GM12878 (cell line): Measurements from ENCODE around the gene GPR179. TPM values are rescaled to one million over a fixed set of nuclear protein-coding genes. Genes with fewer than 3 reads are reported as not detected.

Experiments
- ATAC-seq: fragments of 200-7000 bp; cut with Tn5 transposase; 3 replicates; pipeline ENCODE4 v1.9.1; 2020; ENCODE audit warnings: mild to moderate bottlenecking, moderate library complexity
- BruUV-seq: library from RNA; stranded (reverse); fragments of 400-500 nt; replicated peaks from 2 replicates; lab custom pipeline; 2021; lab: Mats Ljungman, UMichigan
- CTCF ChIA-PET: fragments of 300-600 bp; sonication (Branson Sonifier 250); formaldehyde crosslinking; extraction: SDS; loops from one replicate; lab custom pipeline; 2021; ENCODE audit warnings: inconsistent platforms; lab: Yijun Ruan, JAX
- POLR2A ChIA-PET: fragments of 350-600 bp; formaldehyde crosslinking; extraction: SDS; loops from one replicate; lab custom pipeline; 2021; ENCODE audit warnings: inconsistent platforms; lab: Charles Lee
- RAD21 ChIA-PET: fragments of 300-600 bp; sonication (Branson Sonifier 250); formaldehyde crosslinking; loops from one replicate; lab custom pipeline; 2023; ENCODE audit warnings: antibody characterized with exemption; ENCODE audit not compliant: unreplicated experiment; lab: Charles Lee
- SMC1A ChIA-PET: fragments of 300-600 bp; sonication (Branson Sonifier 250); formaldehyde crosslinking; loops from one replicate; lab custom pipeline; 2023; ENCODE audit not compliant: unreplicated experiment, uncharacterized antibody; lab: Charles Lee
- DNase-seq: peaks from one replicate; pipeline ENCODE4 v3.0.0-alpha.2; 2011; ENCODE audit warnings: low read depth, low spot score
- FAIRE-seq: peaks from 3 replicates; lab custom pipeline; 2011; peaks lifted over from hg19 to GRCh38; lab: Jason Lieb, UNC
- H2AFZ ChIP-seq: 2 replicates; pipeline ENCODE4 v1.6.0; 2011; ENCODE audit warnings: low read depth, low read length, control low read depth; ENCODE audit not compliant: control insufficient read depth
- H3K27ac ChIP-seq: 2 replicates; pipeline ENCODE4 v1.5.1; 2011; ENCODE audit warnings: control low read depth; ENCODE audit not compliant: control insufficient read depth, insufficient read depth
- H3K27me3 ChIP-seq, 2 experiments: replicated peaks in 1 of 2; 2 replicates each; pipeline versions ENCODE4 v1.6.0 to v1.6.1; 2011; ENCODE audit warnings: low read length in 1 of 2; ENCODE audit not compliant: control insufficient read depth in 2 of 2, insufficient read depth in 2 of 2
- H3K36me3 ChIP-seq, 2 experiments: 2 replicates each; pipeline ENCODE4 v1.5.1; 2011; ENCODE audit warnings: low read length in 1 of 2; ENCODE audit not compliant: control insufficient read depth in 2 of 2, insufficient read depth in 2 of 2
- H3K4me1 ChIP-seq: 2 replicates; pipeline ENCODE4 v1.6.1; 2011; ENCODE audit warnings: mild to moderate bottlenecking, low read length, moderate library complexity, mixed read lengths; ENCODE audit not compliant: control insufficient read depth, insufficient read depth
- H3K4me2 ChIP-seq: 2 replicates; pipeline ENCODE4 v1.6.0; 2011; ENCODE audit warnings: control low read depth; ENCODE audit not compliant: control insufficient read depth, insufficient read depth
- H3K4me3 ChIP-seq: fragments of 200-600 bp; sonication (generic); 2 replicates; pipeline ENCODE4 v1.5.1; 2016
- H3K79me2 ChIP-seq: 2 replicates; pipeline ENCODE4 v1.6.0; 2011; ENCODE audit warnings: low read length; ENCODE audit not compliant: control insufficient read depth, insufficient read depth
- H3K9ac ChIP-seq: 2 replicates; pipeline ENCODE4 v1.8.0; 2011; ENCODE audit warnings: low read length, control low read depth, mixed read lengths; ENCODE audit not compliant: control insufficient read depth, insufficient read depth
- H3K9me3 ChIP-seq: replicated peaks from 3 replicates; pipeline ENCODE4 v1.5.1; 2011; ENCODE audit warnings: mild to moderate bottlenecking, low read length; ENCODE audit not compliant: control insufficient read depth, insufficient read depth
- H4K20me1 ChIP-seq: 2 replicates; pipeline ENCODE4 v1.6.0; 2011; ENCODE audit not compliant: control insufficient read depth, insufficient read depth
- EED ChIP-seq: sonication (generic); IDR thresholded peaks from 2 replicates; pipeline ENCODE4 v1.6.1; 2016; ENCODE audit warnings: antibody characterized with exemption, low read depth
- NKRF ChIP-seq: fragments of 450-650 bp; conservative IDR thresholded peaks from 2 replicates; pipeline ENCODE4 v1.6.1; 2017; ENCODE audit warnings: mild to moderate bottlenecking, moderate library complexity
- SRF ChIP-seq, 2 experiments: IDR thresholded peaks; 2 replicates each; pipeline ENCODE4 v1.6.1; 2011; ENCODE audit warnings: low read depth in 2 of 2, low read length in 2 of 2, mild to moderate bottlenecking in 1 of 2, moderate library complexity in 1 of 2
- WGBS: methylation state at CpG from one replicate; pipeline ENCODE4 v1.1.6; 2016; ENCODE audit warnings: low lambda C conversion rate; ENCODE audit not compliant: insufficient replicate concordance, insufficient coverage; ENCODE audit errors: missing lambda C conversion rate; 5-methylcytosine and 5-hydroxymethylcytosine counted together
- in situ Hi-C: fragments of 300-500 bp; cut with MboI; formaldehyde crosslinking; loops from 9 replicates; pipeline ENCODE4 v1.14.3; 2018; ENCODE audit warnings: mixed read lengths
- intact Hi-C: fragments of 100-400 bp; cut with micrococcal nuclease; formaldehyde crosslinking; loops from one replicate; pipeline ENCODE4 v1.14.2; 2022; ENCODE audit not compliant: unreplicated experiment
- polyA plus RNA-seq, 11 experiments: library from polyadenylated mRNA; depleted of rRNA in 4 of 11; unstranded in 6 of 11; stranded (reverse) in 5 of 11; fragments of >200 nt; fragmentation: Nextera tagmentation in 4 of 11; fragmentation: Illumina TruSeq in 1 of 11; extraction: Ambion mirVana in 4 of 11; extraction: Trizol in 1 of 11; gene quantifications; 1 replicate in 1 of 11; 2 replicates in 10 of 11; pipeline versions ENCODE4 v1.2.1 to v1.2.3, GENCODE V29; 2011 to 2016; ENCODE audit warnings: inconsistent platforms in 2 of 11, missing spikeins in 2 of 11, low read depth in 1 of 11
- total RNA-seq, 4 experiments: library from RNA; depleted of rRNA in 3 of 4; stranded (reverse); fragments of >200 nt in 3 of 4; fragmentation: Illumina TruSeq in 1 of 4; extraction: Trizol in 1 of 4; gene quantifications; 2 replicates each; pipeline versions ENCODE4 v1.2.1 to v1.2.3, GENCODE V29; 2013 to 2021

The GPR179 gene
- total and polyA plus RNA-seq, 10 of the 15 experiments (the other 5 are each of a cell fraction or from before 2014, with no cell fraction given): under 0.01 to 0.08 (median 0.01) TPM; not detected in 3

GRCh38 chr17:38351412-38352222, 7.9 kb upstream of the GPR179 start, which contains the start of gene SOCS7 (continued):
- peak; percentile 77 for TF ChIP-seq EED
- TF ChIP-seq NKRF: 0 out of 2 replicates have a peak, but pooled peaks have one; percentile 38

- ATAC-seq: no peak
- no peak overlapping the region for H3K27ac ChIP-seq
- no peak for FAIRE-seq
- ChIA-PET CTCF (interaction anchor here (0.9 to 9.3 kb wide), 24 partner anchors 9 to 205 kb away, joined by 3 to 349 read pairs (median 8); no protein-coding TSS in a partner anchor), RAD21 (interaction anchor here (1.2 to 8.4 kb wide), 8 partner anchors 24 to 316 kb away, joined by 5 to 172 read pairs (median 6); no protein-coding TSS in a partner anchor), POLR2A (interaction anchor here (1.2 to 1.8 kb wide), 3 partner anchors 25 to 64 kb away, joined by 3 to 16 read pairs (median 6); partner anchors contain the start of gene MRPL45), SMC1A (interaction anchor here (0.7 to 7.9 kb wide), 15 partner anchors 10 to 145 kb away, joined by 3 to 161 read pairs (median 3); no protein-coding TSS in a partner anchor)
- no peak for DNase-seq
- H2AFZ ChIP-seq: no peak overlapping the region
- BruUV-seq: no TSS peak
- intact Hi-C loops (loop anchor here (10.0 kb wide), 1 partner anchor 325 kb away; the partner anchor contains the start of gene EPOP), in situ Hi-C loops (no loop called here)
- H3K36me3 ChIP-seq: no peaks in the 10 kb centered on the region
- H3K9me3 ChIP-seq: no peaks in the 10 kb centered on the region
- H3K79me2 ChIP-seq: peaks cover 8% of the 10 kb centered on the region
- no peak for TF ChIP-seq SRF (IDR thresholded peaks at IDR 0.05; ENCODE audit: low read depth in 2 of 2, low read length in 2 of 2)
- TF ChIP-seq, all 136 proteins: peak for 0
- Histone ChIP-seq H3K27me3 (no peaks in the 10 kb centered on the region), H3K4me3 (no peak overlapping the region), H3K4me1 (peaks cover 4% of the 10 kb centered on the region), H4K20me1 (no peaks in the 10 kb centered on the region), H3K9ac (no peak overlapping the region; the same call in 1 of the 2 replicates), H3K4me2 (no peak overlapping the region)
- WGBS: 96% methylated on average over 2 of the region's 2 CpGs
Measured at GRCh38 chr17:38350035-38350434, 6.3 kb upstream of the GPR179 start.
